ENCODE results near the gene MTMR3. TPM values are rescaled to one million over a fixed set of nuclear protein-coding genes. Genes with fewer than 3 reads are reported as not detected.

The MTMR3 gene
- polyA plus RNA-seq, 1 of the 3 experiments (the other 2 are of a cell fraction) = 20.4 TPM

DNA sequence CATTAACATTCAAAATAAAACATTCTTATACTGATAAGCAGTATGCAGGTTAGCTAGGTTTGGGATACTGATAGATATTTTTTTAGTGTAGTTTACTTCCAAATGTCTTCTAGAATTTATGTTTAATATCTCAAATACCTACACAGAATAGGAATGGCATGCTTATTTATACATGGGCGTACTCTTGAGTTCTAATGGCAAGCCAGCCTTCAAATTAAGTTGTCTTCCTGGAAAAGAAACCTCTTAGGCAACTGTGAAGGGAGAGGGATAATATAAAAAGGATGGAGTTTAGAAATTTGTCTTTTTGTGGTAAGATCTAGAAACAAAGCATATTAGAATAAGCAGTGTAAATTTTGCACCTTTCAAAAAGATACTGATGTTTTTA, 65.4 kb downstream of the MTMR3 start:
- H2AFZ ChIP-seq (ENCODE audit: low read depth) = no peak overlapping the region
- WGBS (ENCODE audit: low lambda C conversion rate) = 41% methylated on average over 1 of the region's 1 CpG
- H3K4me2 ChIP-seq = peak overlapping the region; percentile 65
- peaks cover 15% of the 10 kb centered on the region; the same call in 1 of the 2 replicates for H4K20me1 ChIP-seq (ENCODE audit: insufficient read depth)
- ChIA-PET POLR2A (no interaction called here), CTCF (interaction anchor here (2.6 kb wide), 1 partner anchor 57 kb away, joined by 11 read pairs; no protein-coding TSS in a partner anchor)
- no peaks in the 10 kb centered on the region for H3K9me3 ChIP-seq
- H3K36me3 ChIP-seq (replicated peaks in 1 of 2; ENCODE audit: control insufficient read depth in 1 of 2, insufficient read depth in 2 of 2, low read length in 1 of 2) = no peaks in the 10 kb centered on the region
- H3K79me2 ChIP-seq (ENCODE audit: insufficient read depth) = peaks cover 91% of the 10 kb centered on the region
- TF ChIP-seq, protein P1, sequence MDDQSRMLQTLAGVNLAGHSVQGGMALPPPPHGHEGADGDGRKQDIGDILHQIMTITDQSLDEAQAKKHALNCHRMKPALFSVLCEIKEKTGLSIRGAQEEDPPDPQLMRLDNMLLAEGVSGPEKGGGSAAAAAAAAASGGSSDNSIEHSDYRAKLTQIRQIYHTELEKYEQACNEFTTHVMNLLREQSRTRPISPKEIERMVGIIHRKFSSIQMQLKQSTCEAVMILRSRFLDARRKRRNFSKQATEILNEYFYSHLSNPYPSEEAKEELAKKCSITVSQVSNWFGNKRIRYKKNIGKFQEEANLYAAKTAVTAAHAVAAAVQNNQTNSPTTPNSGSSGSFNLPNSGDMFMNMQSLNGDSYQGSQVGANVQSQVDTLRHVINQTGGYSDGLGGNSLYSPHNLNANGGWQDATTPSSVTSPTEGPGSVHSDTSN (IDR thresholded peaks at IDR 0.05) = no peak
- TF ChIP-seq NRF1 (IDR thresholded peaks at IDR 0.05; ENCODE audit: low read depth, low read length) = no peak
- peaks cover 32% of the 10 kb centered on the region for H3F3A ChIP-seq (replicated peaks; ENCODE audit: insufficient read depth)
- H3K4me1 ChIP-seq (ENCODE audit: control insufficient read depth in 1 of 2, insufficient read depth in 2 of 2, low read depth in 1 of 2, low read length in 1 of 2) = peaks cover 6 to 32% of the 10 kb centered on the region in 2 experiments
- H3K4me3 ChIP-seq (ENCODE audit: low read depth in 2 of 2, low read length in 1 of 2) = no peak overlapping the region
- no peaks in the 10 kb centered on the region for H3K9me2 ChIP-seq
- peak; percentile 11 for DNase-seq
- H3K9ac ChIP-seq = peak overlapping the region; percentile 6; the same call in 1 of the 2 replicates
- peak overlapping the region; percentile 58 to 81; a peak in 3 of 4 replicates for H3K27ac ChIP-seq (ENCODE audit: low read depth in 2 of 2, low read length in 1 of 2)
- H3K27me3 ChIP-seq (ENCODE audit: insufficient read depth) = no peaks in the 10 kb centered on the region

DNA sequence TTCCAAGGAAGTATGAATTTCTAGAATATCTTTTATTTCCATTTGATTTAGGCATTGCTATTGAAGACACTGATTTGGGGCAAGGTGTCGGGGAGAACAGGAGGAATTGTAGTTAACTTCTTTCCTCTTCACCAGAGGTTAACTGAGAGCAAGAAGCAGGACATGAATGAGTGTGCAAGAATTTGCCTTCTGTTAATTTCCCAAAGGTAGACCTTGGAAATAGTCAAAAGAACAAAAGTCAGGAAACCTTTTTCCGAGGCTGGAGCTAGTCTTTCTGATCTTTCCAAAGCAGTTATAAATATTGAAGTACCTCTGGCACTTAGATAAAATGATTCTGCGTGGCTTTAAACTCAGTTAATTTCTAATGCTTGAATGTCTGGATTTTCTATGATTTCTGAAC, 66.9 kb downstream of the MTMR3 start:
- CTCF ChIA-PET = no interaction called here
- Histone ChIP-seq H3K9ac (no peak overlapping the region), H3K9me2 (no peaks in the 10 kb centered on the region), H4K20me1 (ENCODE audit: insufficient read depth) (peaks cover 22% of the 10 kb centered on the region; the same call in 1 of the 2 replicates), H3K4me1 (ENCODE audit: control insufficient read depth in 1 of 2, insufficient read depth in 2 of 2, low read depth in 1 of 2, low read length in 1 of 2) (peaks cover 6 to 20% of the 10 kb centered on the region in 2 experiments), H3K9me3 (no peaks in the 10 kb centered on the region), H3K27ac (ENCODE audit: low read depth in 2 of 2, low read length in 1 of 2) (0 out of 4 replicates have a peak overlapping the region, but pooled peaks of 1 of the 2 experiments have one; percentile 81), H3K4me3 (ENCODE audit: low read depth in 2 of 2, low read length in 1 of 2) (no peak overlapping the region), H3F3A (replicated peaks; ENCODE audit: insufficient read depth) (peaks cover 24% of the 10 kb centered on the region), H2AFZ (ENCODE audit: low read depth) (no peak overlapping the region), H3K4me2 (no peak overlapping the region), H3K27me3 (ENCODE audit: insufficient read depth) (no peaks in the 10 kb centered on the region), H3K79me2 (ENCODE audit: insufficient read depth) (peaks cover 91% of the 10 kb centered on the region), H3K36me3 (replicated peaks in 1 of 2; ENCODE audit: control insufficient read depth in 1 of 2, insufficient read depth in 2 of 2, low read length in 1 of 2) (peaks cover 0 to 3% of the 10 kb centered on the region in 2 experiments)
- WGBS (ENCODE audit: low lambda C conversion rate) = 90% methylated on average over 3 of the region's 3 CpGs
- TF ChIP-seq FOXJ3 (CRISPR knock-in tag; IDR thresholded peaks at IDR 0.05) (no peak), SIN3A (IDR thresholded peaks at IDR 0.05; ENCODE audit: borderline replicate concordance, low read depth, low read length) (no peak), FOXM1 (IDR thresholded peaks at IDR 0.05; ENCODE audit: low read depth) (no peak), EP300 (IDR thresholded peaks at IDR 0.05; ENCODE audit: borderline replicate concordance in 1 of 2, low read depth in 1 of 2, low read length in 1 of 2) (no peak), GABPA (IDR thresholded peaks at IDR 0.05; ENCODE audit: low read depth) (no peak), POLR2AphosphoS5 (IDR thresholded peaks at IDR 0.05; ENCODE audit: low read depth, low read length) (no peak), RAD21 (IDR thresholded peaks at IDR 0.05; ENCODE audit: low read length) (no peak), JUND (IDR thresholded peaks at IDR 0.05) (no peak), FOSL2 (IDR thresholded peaks at IDR 0.05; ENCODE audit: borderline replicate concordance, low read depth) (no peak), SMC3 (IDR thresholded peaks at IDR 0.05; ENCODE audit: low read depth, low read length) (no peak), TAF1 (IDR thresholded peaks at IDR 0.05; ENCODE audit: borderline replicate concordance, low read depth, low read length) (no peak), YY1 (IDR thresholded peaks at IDR 0.05; ENCODE audit: low read depth) (no peak), TEAD4 (IDR thresholded peaks at IDR 0.05; ENCODE audit: borderline replicate concordance, insufficient read depth) (no peak), RFX5 (IDR thresholded peaks at IDR 0.05; ENCODE audit: low read length) (no peak)
- TF ChIP-seq, protein P2, sequence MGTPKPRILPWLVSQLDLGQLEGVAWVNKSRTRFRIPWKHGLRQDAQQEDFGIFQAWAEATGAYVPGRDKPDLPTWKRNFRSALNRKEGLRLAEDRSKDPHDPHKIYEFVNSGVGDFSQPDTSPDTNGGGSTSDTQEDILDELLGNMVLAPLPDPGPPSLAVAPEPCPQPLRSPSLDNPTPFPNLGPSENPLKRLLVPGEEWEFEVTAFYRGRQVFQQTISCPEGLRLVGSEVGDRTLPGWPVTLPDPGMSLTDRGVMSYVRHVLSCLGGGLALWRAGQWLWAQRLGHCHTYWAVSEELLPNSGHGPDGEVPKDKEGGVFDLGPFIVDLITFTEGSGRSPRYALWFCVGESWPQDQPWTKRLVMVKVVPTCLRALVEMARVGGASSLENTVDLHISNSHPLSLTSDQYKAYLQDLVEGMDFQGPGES (IDR thresholded peaks at IDR 0.05; ENCODE audit: low read depth, low read length) = no peak
- TF ChIP-seq, protein P1 (IDR thresholded peaks at IDR 0.05) = no peak
- POLR2A ChIA-PET = no interaction called here
- DNase-seq = no peak
